HG03095 (cell line): Measurements from ENCODE around the gene KCNJ9.

Experiments
- ATAC-seq: cut with Tn5 transposase; IDR thresholded peaks from one replicate; pipeline ENCODE4 v1.9.1; 2021; ENCODE audit warnings: moderate library complexity; ENCODE audit not compliant: unreplicated experiment

Gene KCNJ9

GRCh38 chr1:160066829-160067745, 14.3 kb upstream of the KCNJ9 start:
- ATAC-seq: no peak

DNA sequence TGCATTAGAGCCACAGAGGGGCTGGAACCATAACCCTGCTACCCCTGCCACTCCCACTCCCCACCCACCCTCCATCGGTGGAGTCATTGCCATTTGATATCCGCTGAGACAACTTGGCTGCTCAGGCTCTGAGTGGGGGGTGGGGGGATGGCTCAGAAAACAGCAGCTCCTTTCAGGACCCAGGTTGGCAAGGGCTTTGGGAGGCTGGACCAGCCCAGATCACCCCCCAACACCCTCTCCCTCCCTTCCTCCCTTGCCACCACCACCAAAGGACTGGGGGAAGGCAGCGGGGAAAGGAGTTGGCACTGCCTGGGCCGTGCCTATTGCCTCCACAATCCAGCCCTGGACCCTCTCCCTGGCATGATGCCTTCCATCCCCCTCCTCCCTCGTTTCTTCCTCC, 13.1 kb upstream of the KCNJ9 start:
- no peak for ATAC-seq

DNA sequence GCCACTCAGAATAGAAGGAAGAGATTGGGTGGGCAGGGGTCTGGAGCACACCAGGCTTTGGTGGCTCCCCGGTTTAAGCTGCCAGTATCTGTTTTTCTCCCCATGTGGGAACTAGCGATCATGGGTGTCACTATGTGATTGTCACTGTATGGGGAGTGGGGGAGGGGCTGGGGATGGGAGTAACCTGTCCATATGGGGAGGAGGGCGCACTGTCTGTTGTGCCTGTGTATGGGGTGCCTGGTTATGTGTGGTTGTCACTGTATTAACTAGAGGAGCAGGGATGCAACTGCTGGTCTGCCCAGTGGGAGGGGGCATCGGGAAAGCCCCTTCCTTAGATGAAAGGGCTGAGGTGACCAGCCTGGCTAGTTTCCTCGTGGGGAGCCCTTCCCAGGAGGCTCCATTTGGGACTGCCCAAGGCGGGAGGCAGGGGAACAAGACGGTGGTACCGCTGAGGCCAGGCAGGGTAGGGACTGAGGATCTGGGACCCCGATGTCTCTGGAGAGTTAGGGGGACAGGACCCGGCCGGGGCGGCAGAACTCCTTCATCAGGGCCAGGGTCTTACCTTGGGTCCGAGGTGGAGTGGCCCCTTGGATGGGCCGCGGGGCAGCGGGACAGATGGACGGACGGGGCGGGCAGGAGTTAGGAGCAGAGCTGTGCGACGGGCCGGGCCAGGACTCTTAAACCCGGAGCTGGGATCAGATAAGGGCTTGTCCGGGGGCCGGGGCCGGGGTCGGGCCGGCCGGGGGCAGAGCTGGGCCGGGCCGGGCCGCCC, 11.7 kb upstream of the KCNJ9 start, which contains the start of gene KCNJ10:
KCNJ10 (minus strand) TSS at position 701 of the 772 bp plus-strand sequence. CDS start 27,628 bp downstream, outside the sequence.
- ATAC-seq: no peak

GRCh38 chr1:160070243-160071163, 10.8 kb upstream of the KCNJ9 start:
- ATAC-seq: no peak

GRCh38 chr1:160071289-160071688, 10.0 kb upstream of the KCNJ9 start:
- no peak for ATAC-seq

GRCh38 chr1:160074865-160075264, 6.5 kb upstream of the KCNJ9 start:
- ATAC-seq: no peak

GRCh38 chr1:160075836-160076235, 5.5 kb upstream of the KCNJ9 start:
- no peak for ATAC-seq

- no peak for ATAC-seq
These were observed 5.0 kb upstream of the KCNJ9 start for GRCh38 chr1:160076295-160076694.

GRCh38 chr1:160077486-160077885, 3.9 kb upstream of the KCNJ9 start:
- ATAC-seq: no peak

GRCh38 chr1:160078512-160079195, 2.7 kb upstream of the KCNJ9 start:
- no peak for ATAC-seq

DNA sequence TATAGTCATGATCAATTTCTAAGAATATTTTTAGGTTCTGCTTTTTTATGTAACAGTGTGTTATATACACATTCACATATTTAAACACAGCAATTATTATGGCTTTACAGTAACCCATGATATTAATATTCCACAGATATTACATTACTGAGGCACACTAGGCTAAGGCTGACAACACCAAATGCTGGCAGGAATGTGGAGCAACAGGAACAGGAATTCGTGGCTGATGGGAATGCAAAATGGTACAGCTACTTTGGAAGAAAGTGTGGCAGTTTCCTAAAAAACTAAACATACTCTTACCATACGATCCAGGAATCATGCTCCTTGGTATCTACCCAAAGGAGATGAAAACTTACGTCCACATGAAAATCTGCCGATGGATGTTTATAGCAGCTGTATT, 1.9 kb upstream of the KCNJ9 start:
- ATAC-seq: no peak

- ATAC-seq: no peak
These were observed 797 bp upstream of the KCNJ9 start for GRCh38 chr1:160080381-160081100.

DNA sequence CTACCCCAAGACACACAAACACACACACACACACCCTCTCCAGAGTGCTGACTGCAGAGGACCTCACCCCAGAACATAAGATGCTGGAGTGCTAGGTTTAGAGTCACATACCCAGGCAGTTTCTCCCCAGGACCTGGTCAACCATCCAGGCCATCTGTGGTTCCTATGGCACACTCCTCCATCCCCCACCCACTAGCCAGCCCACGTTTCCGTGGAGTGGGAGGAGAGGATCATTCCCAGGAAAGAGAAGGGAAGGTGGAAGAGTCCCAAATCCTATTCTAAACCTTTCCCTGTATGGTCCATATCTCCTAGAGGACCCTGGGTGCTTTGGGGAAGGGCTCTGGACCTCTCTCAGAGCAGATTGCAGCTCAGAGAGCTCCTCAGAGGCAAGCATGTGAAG, 1.1 kb downstream of the KCNJ9 start:
- ATAC-seq: no peak

GRCh38 chr1:160082926-160083325, 1.6 kb downstream of the KCNJ9 start:
- ATAC-seq: no peak

- no peak for ATAC-seq
These were observed 2.8 kb downstream of the KCNJ9 start for GRCh38 chr1:160083968-160084770.

DNA sequence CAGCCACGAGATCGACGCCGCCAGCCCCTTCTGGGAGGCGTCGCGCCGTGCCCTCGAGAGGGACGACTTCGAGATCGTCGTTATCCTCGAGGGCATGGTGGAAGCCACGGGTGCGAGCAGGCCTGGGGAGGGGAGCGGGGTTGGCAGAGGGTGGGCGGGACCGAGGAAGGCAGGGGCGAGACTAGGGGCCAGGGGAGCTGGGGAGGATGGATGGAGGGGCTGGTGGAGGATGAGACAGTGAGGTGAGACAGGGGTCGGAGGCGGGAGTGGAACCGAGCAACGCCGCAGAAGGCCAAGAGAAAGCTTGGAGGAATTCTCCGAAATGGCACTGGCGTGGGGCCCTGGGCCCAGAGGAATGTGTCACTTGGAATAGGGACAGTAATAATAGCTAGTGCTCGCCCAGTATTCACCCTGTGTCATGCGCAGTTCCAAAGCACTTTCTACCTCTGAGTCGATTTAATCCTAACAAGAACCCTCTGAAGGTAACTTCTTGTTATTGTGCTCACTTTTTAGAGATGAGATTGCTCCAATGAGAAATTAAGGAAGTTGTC, 3.5 kb downstream of the KCNJ9 start:
- no peak for ATAC-seq

GRCh38 chr1:160085686-160086455, 4.5 kb downstream of the KCNJ9 start:
- ATAC-seq: no peak

GRCh38 chr1:160086456-160086892, 5.1 kb downstream of the KCNJ9 start:
- no peak for ATAC-seq
